ENCODE results near the gene PPP1R13B.

GRCh38 chr14:103848175-103849077 is 1.1 kb upstream of the PPP1R13B start:
- TF ChIP-seq, protein P1, sequence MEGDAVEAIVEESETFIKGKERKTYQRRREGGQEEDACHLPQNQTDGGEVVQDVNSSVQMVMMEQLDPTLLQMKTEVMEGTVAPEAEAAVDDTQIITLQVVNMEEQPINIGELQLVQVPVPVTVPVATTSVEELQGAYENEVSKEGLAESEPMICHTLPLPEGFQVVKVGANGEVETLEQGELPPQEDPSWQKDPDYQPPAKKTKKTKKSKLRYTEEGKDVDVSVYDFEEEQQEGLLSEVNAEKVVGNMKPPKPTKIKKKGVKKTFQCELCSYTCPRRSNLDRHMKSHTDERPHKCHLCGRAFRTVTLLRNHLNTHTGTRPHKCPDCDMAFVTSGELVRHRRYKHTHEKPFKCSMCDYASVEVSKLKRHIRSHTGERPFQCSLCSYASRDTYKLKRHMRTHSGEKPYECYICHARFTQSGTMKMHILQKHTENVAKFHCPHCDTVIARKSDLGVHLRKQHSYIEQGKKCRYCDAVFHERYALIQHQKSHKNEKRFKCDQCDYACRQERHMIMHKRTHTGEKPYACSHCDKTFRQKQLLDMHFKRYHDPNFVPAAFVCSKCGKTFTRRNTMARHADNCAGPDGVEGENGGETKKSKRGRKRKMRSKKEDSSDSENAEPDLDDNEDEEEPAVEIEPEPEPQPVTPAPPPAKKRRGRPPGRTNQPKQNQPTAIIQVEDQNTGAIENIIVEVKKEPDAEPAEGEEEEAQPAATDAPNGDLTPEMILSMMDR (IDR thresholded peaks at IDR 0.05; ENCODE audit: low read depth, low read length): no peak
- TF ChIP-seq POLR2A (IDR thresholded peaks at IDR 0.05; ENCODE audit: extremely low read depth, insufficient read length) (no peak), MAX (IDR thresholded peaks at IDR 0.05; ENCODE audit: low read depth, low read length) (no peak)

All from NB4 (cell line).